Sigmoid colon (tissue), 7 donors: ENCODE data around the gene BIN2. TPM values are rescaled to one million over a fixed set of nuclear protein-coding genes. Genes with fewer than 3 reads are reported as not detected.
A peak's percentile ranks its signal among the peaks of the same experiment; 100 is the strongest.

Experiments
- DNase-seq: peaks from one replicate; pipeline ENCODE4 v3.0.0-alpha.2; 2019
- H3K27ac ChIP-seq, 4 donors: fragments of 200-600 bp; sonication (generic); one replicate each; pipeline ENCODE4 v1.5.1; 2016 to 2019; ENCODE audit warnings: mild to moderate bottlenecking in 1 of 4
- H3K27me3 ChIP-seq, 3 donors: fragments of 200-600 bp; sonication (generic); one replicate each; pipeline ENCODE4 v1.5.1; 2019; ENCODE audit warnings: mild to moderate bottlenecking in 1 of 3
- H3K36me3 ChIP-seq, 4 donors: fragments of 200-600 bp; sonication (generic); one replicate each; pipeline ENCODE4 v1.5.1; 2016 to 2019
- H3K4me1 ChIP-seq, 4 donors: fragments of 200-600 bp; sonication (generic); one replicate each; pipeline ENCODE4 v1.5.1; 2017 to 2019
- H3K4me3 ChIP-seq, 4 donors: fragments of 200-600 bp; sonication (generic); one replicate each; pipeline ENCODE4 v1.5.1; 2017 to 2019; ENCODE audit warnings: mild to moderate bottlenecking in 2 of 4, moderate library complexity in 1 of 4
- H3K9me3 ChIP-seq, 4 donors: fragments of 200-600 bp in 3 of 4; sonication (generic) in 3 of 4; one replicate each; pipeline versions ENCODE4 v1.5.1 to v1.6.1; 2013 to 2019
- CTCF ChIP-seq, 4 experiments: fragments of 450-650 bp in 3 of 4; fragments of 200-600 bp in 1 of 4; IDR thresholded peaks; one replicate each; pipeline ENCODE4 v1.5.1; 2016 to 2019; ENCODE audit warnings: antibody characterized with exemption in 4 of 4, mild to moderate bottlenecking in 3 of 4, moderate library complexity in 2 of 4
- EP300 ChIP-seq, 4 donors: sonication (generic); formaldehyde crosslinking; IDR thresholded peaks; one replicate each; pipeline ENCODE4 v1.6.1; 2017; ENCODE audit warnings: antibody characterized with exemption in 4 of 4
- POLR2A ChIP-seq, 2 donors: fragments of 450-650 bp; IDR thresholded peaks; one replicate each; pipeline ENCODE4 v1.6.1; 2016; ENCODE audit warnings: antibody characterized with exemption in 2 of 2, mild to moderate bottlenecking in 2 of 2, moderate library complexity in 2 of 2
- POLR2AphosphoS5 ChIP-seq, 4 donors: sonication (generic); formaldehyde crosslinking; IDR thresholded peaks; one replicate each; pipeline ENCODE4 v1.6.1; 2017; ENCODE audit warnings: antibody characterized with exemption in 4 of 4
- WGBS, 2 donors: extraction: QIAGEN DNeasy Blood & Tissue Kit; methylation state at CpG; one replicate each; pipeline ENCODE4 v1.1.7; 2013; 5-methylcytosine and 5-hydroxymethylcytosine counted together
- intact Hi-C: fragments of 100-400 bp; cut with DNase I; formaldehyde crosslinking; loops from one replicate; pipeline ENCODE4 v1.15.1; 2023
- polyA plus RNA-seq, 3 donors: library from polyadenylated mRNA; stranded (reverse); fragments of 200-250 nt; gene quantifications; one replicate each; pipeline ENCODE4 v1.2.3, GENCODE V29; 2013
- total RNA-seq, 4 donors: library from RNA; depleted of rRNA; stranded (reverse); fragments of >200 nt; gene quantifications; one replicate each; pipeline ENCODE4 v1.1.0, GENCODE V29; 2016
- donor health status: healthy with polysubstance abuse.
- donor health status: Bipolar disorder and iron deficiency.
- donor health status: healthy.

BIN2 gene
- total and polyA plus RNA-seq, 7 donors, result 2.3 to 21.2 (median 4.2) TPM

GRCh38 chr12:51359851-51360250 is 35.9 kb upstream of the BIN2 start:
- TF ChIP-seq CTCF (IDR thresholded peaks at IDR 0.05) (no peak), POLR2AphosphoS5 (IDR thresholded peaks at IDR 0.05) (no peak), EP300 (IDR thresholded peaks at IDR 0.05) (no peak), POLR2A (IDR thresholded peaks at IDR 0.05) (no peak)

GRCh38 chr12:51358496-51358895 is 34.5 kb upstream of the BIN2 start:
- no peak for TF ChIP-seq CTCF (IDR thresholded peaks at IDR 0.05)
- no peak for TF ChIP-seq POLR2A (IDR thresholded peaks at IDR 0.05)
- no peak for TF ChIP-seq EP300 (IDR thresholded peaks at IDR 0.05)
- TF ChIP-seq POLR2AphosphoS5 (IDR thresholded peaks at IDR 0.05), result no peak

More at GRCh38 chr12:51359851-51360250, 35.9 kb upstream of the BIN2 start:
- Histone ChIP-seq H3K27ac (no peak overlapping the region), H3K27me3 (no peaks in the 10 kb centered on the region), H3K4me3 (no peak overlapping the region), H3K4me1 (no peaks in the 10 kb centered on the region), H3K9me3 (no peaks in the 10 kb centered on the region), H3K36me3 (no peaks in the 10 kb centered on the region)
- intact Hi-C loops, result no loop called here
- DNase-seq, result no peak
- WGBS, 2 donors, result 92 to 96% methylated on average over 4 of the region's 4 CpGs

GRCh38 chr12:51357374-51358047 is 33.5 kb upstream of the BIN2 start:
- Histone ChIP-seq H3K9me3 (no peaks in the 10 kb centered on the region), H3K4me1 (no peaks in the 10 kb centered on the region), H3K27me3 (no peaks in the 10 kb centered on the region), H3K4me3 (no peak overlapping the region), H3K36me3 (no peaks in the 10 kb centered on the region), H3K27ac (no peak overlapping the region)
- TF ChIP-seq POLR2AphosphoS5 (IDR thresholded peaks at IDR 0.05) (no peak), CTCF (IDR thresholded peaks at IDR 0.05) (no peak), EP300 (IDR thresholded peaks at IDR 0.05) (no peak), POLR2A (IDR thresholded peaks at IDR 0.05) (no peak)
- intact Hi-C loops, result no loop called here
- DNase-seq, result no peak
- WGBS, 2 donors, result 70 to 93% methylated on average over 10 of the region's 10 CpGs

More at GRCh38 chr12:51358496-51358895, 34.5 kb upstream of the BIN2 start:
- WGBS, 2 donors, result 94 to 95% methylated on average over 8 of the region's 8 CpGs
- H3K4me1 ChIP-seq, result no peaks in the 10 kb centered on the region
- no peaks in the 10 kb centered on the region for H3K27me3 ChIP-seq
- no peak for DNase-seq
- no peak overlapping the region for H3K27ac ChIP-seq
- H3K9me3 ChIP-seq, result no peaks in the 10 kb centered on the region
- no peak overlapping the region for H3K4me3 ChIP-seq
- intact Hi-C loops, result no loop called here
- no peaks in the 10 kb centered on the region for H3K36me3 ChIP-seq

GRCh38 chr12:51351913-51352532 is 28.0 kb upstream of the BIN2 start:
- H3K4me1 ChIP-seq, result no peaks in the 10 kb centered on the region
- H3K27me3 ChIP-seq, result no peaks in the 10 kb centered on the region
- TF ChIP-seq CTCF (IDR thresholded peaks at IDR 0.05) (peak in 1 of 4 experiments; percentile 7), EP300 (IDR thresholded peaks at IDR 0.05) (no peak)
- no peaks in the 10 kb centered on the region for H3K9me3 ChIP-seq
- H3K36me3 ChIP-seq, result no peaks in the 10 kb centered on the region
- 28 to 54% methylated on average over 11 of the region's 11 CpGs for WGBS, 2 donors
- no peak for DNase-seq
- no peak overlapping the region for H3K4me3 ChIP-seq
- H3K27ac ChIP-seq, result no peak overlapping the region
- intact Hi-C loops, result no loop called here
